Measurements from ENCODE around the gene SRPX2.

DNA sequence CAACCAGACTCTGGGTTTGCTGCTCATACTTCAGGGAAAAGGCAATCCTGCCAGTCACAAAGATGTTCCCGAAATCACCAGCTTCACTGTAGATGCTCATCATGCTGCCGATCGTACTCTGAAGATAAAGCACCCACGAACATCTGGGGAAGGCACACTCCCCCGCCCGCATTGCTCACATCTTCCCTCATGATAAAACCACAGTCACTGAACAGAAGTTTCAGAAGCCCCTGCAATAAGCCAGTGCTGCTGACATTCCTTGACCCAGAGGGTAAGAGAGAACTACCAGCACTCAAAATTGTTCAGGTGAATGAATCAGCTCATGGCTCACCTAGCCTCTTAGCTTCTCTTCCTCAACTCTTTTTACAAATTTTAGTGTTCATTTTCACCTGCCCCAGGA is 43.1 kb downstream of the SRPX2 start:
- TF ChIP-seq, protein P1, sequence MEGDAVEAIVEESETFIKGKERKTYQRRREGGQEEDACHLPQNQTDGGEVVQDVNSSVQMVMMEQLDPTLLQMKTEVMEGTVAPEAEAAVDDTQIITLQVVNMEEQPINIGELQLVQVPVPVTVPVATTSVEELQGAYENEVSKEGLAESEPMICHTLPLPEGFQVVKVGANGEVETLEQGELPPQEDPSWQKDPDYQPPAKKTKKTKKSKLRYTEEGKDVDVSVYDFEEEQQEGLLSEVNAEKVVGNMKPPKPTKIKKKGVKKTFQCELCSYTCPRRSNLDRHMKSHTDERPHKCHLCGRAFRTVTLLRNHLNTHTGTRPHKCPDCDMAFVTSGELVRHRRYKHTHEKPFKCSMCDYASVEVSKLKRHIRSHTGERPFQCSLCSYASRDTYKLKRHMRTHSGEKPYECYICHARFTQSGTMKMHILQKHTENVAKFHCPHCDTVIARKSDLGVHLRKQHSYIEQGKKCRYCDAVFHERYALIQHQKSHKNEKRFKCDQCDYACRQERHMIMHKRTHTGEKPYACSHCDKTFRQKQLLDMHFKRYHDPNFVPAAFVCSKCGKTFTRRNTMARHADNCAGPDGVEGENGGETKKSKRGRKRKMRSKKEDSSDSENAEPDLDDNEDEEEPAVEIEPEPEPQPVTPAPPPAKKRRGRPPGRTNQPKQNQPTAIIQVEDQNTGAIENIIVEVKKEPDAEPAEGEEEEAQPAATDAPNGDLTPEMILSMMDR (IDR thresholded peaks at IDR 0.05), result no peak
- no peak for TF ChIP-seq POLR2A (IDR thresholded peaks at IDR 0.05)

Measured in esophagus squamous epithelium (tissue), 4 donors.